Sciatic nerve (tissue), 2 donors: ENCODE measurements around the gene AFTPH. TPM values are rescaled to one million over a fixed set of nuclear protein-coding genes. Genes with fewer than 3 reads are reported as not detected.

Experiments
- ATAC-seq: fragments of 200-7000 bp; cut with Tn5 transposase; one replicate; pipeline ENCODE4 v1.9.1; 2020; ENCODE audit warnings: mild to moderate bottlenecking, moderate library complexity
- DNase-seq: peaks from one replicate; pipeline ENCODE4 v3.0.0-alpha.2; 2020; ENCODE audit warnings: low spot score
- intact Hi-C: fragments of 100-400 bp; cut with DNase I; formaldehyde crosslinking; loops from one replicate; pipeline ENCODE4 v1.14.2; 2022
- total RNA-seq: library from RNA; stranded (reverse); fragmentation: NEBNext Ultra II Directional; extraction: Animal tissue kit (Norgen Biotek cat#: 25700); gene quantifications from one replicate; pipeline ENCODE4 v1.2.1, GENCODE V29; 2021
- donor health status: DM: no; HTN: no; CAD: no.
- donor health status: DM: no; HTN: no; CAD: no.

Gene AFTPH
- total RNA-seq, 1 donor from 2014 or later = 31.6 TPM

GRCh38 chr2:64568836-64569235, 44.7 kb downstream of the AFTPH start:
- DNase-seq (no peak), ATAC-seq (no peak)
- intact Hi-C loops = no loop called here

GRCh38 chr2:64574871-64575270, 50.7 kb downstream of the AFTPH start:
- DNase-seq (no peak), ATAC-seq (no peak)
- intact Hi-C loops = loop anchor here (5.0 kb wide), 1 partner anchor 867 kb away; no protein-coding TSS in a partner anchor

- DNase-seq (no peak), ATAC-seq (no peak)
- intact Hi-C loops = no loop called here
Measured at GRCh38 chr2:64581018-64581417, 56.9 kb downstream of the AFTPH start.

GRCh38 chr2:64581777-64582539, 57.8 kb downstream of the AFTPH start:
- intact Hi-C loops = no loop called here
- ATAC-seq (no peak), DNase-seq (no peak)

- DNase-seq (no peak), ATAC-seq (no peak)
- intact Hi-C loops = no loop called here
Measured at GRCh38 chr2:64582774-64583340, 58.7 kb downstream of the AFTPH start.

GRCh38 chr2:64586054-64586453, 61.9 kb downstream of the AFTPH start:
- intact Hi-C loops = no loop called here
- ATAC-seq = no peak
- no peak for DNase-seq

GRCh38 chr2:64586883-64587481, 62.9 kb downstream of the AFTPH start:
- intact Hi-C loops = no loop called here
- DNase-seq = no peak
- peak; percentile 76 for ATAC-seq

- intact Hi-C loops = no loop called here
- no peak for DNase-seq
- no peak for ATAC-seq
Measured at GRCh38 chr2:64587561-64587960, 63.4 kb downstream of the AFTPH start.

- ATAC-seq = no peak
- intact Hi-C loops = loop anchor here (5.0 kb wide), 1 partner anchor 281 kb away; no protein-coding TSS in a partner anchor
Measured at GRCh38 chr2:64591188-64591587, 67.1 kb downstream of the AFTPH start.

GRCh38 chr2:64593035-64593655, 69.0 kb downstream of the AFTPH start:
- intact Hi-C loops = loop anchor here (5.0 kb wide), 1 partner anchor 279 kb away; no protein-coding TSS in a partner anchor
- ATAC-seq (peak; percentile 71), DNase-seq (no peak)

More at GRCh38 chr2:64591188-64591587, 67.1 kb downstream of the AFTPH start:
- no peak for DNase-seq

GRCh38 chr2:64594226-64594989, 70.3 kb downstream of the AFTPH start:
- peak; percentile 29 for ATAC-seq
- intact Hi-C loops = loop anchor here (5.0 kb wide), 1 partner anchor 278 kb away; no protein-coding TSS in a partner anchor

GRCh38 chr2:64595397-64596176, 71.5 kb downstream of the AFTPH start:
- ATAC-seq (peak; percentile 50), DNase-seq (no peak)
- intact Hi-C loops = no loop called here

More at GRCh38 chr2:64594226-64594989, 70.3 kb downstream of the AFTPH start:
- no peak for DNase-seq

GRCh38 chr2:64598226-64598625, 74.1 kb downstream of the AFTPH start:
- no peak for ATAC-seq
- intact Hi-C loops = no loop called here
- no peak for DNase-seq

- DNase-seq (no peak), ATAC-seq (no peak)
- intact Hi-C loops = no loop called here
Measured at GRCh38 chr2:64599469-64599868, 75.3 kb downstream of the AFTPH start.

GRCh38 chr2:64601034-64601754, 77.1 kb downstream of the AFTPH start:
- DNase-seq (no peak), ATAC-seq (peak; percentile 18)
- intact Hi-C loops = loop anchor here (5.0 kb wide), 1 partner anchor 266 kb away; no protein-coding TSS in a partner anchor

- no peak for DNase-seq
- intact Hi-C loops = loop anchor here (5.0 kb wide), 1 partner anchor 265 kb away; no protein-coding TSS in a partner anchor
- ATAC-seq = no peak
Measured at GRCh38 chr2:64601785-64602391, 77.8 kb downstream of the AFTPH start.

- no peak for DNase-seq
- intact Hi-C loops = loop anchor here (5.0 kb wide), 1 partner anchor 265 kb away; no protein-coding TSS in a partner anchor
- ATAC-seq = no peak
Measured at GRCh38 chr2:64602436-64602835, 78.3 kb downstream of the AFTPH start.
